ENCODE results near the gene NCR2.

DNA sequence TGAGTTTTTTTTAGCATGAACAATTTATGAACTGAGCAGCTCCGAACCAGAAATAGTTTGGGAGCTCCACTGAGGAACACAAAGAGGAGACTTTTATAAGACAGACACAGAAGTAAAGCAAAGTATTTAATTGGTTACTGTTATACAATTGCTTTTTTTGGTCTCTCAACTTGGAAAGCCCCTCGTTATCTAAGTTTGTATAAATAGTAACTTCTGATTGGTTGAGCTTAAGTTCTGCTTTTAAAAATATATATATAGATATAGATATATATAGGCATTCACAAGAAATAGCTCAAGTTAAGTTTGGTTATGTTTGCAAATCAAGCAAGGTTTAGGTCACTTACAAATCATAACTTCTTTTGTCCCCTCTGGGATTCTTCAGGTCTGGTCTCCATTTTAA, 20.2 kb upstream of the NCR2 start:
- no peak for TF ChIP-seq EZH2 (IDR thresholded peaks at IDR 0.05; ENCODE audit: borderline replicate concordance, low read length)
- TF ChIP-seq CTCF (IDR thresholded peaks at IDR 0.05; ENCODE audit: low read length): no peak
